ENCODE results near the gene SYNE2.

GRCh38 chr14:63863004-63863403 is 10.2 kb downstream of the SYNE2 start:
- TF ChIP-seq CTCF (IDR thresholded peaks at IDR 0.05) (no peak), POLR2A (IDR thresholded peaks at IDR 0.05; ENCODE audit: low read depth) (no peak), POLR2AphosphoS5 (IDR thresholded peaks at IDR 0.05) (no peak), EP300 (IDR thresholded peaks at IDR 0.05) (no peak)

Measured in esophagus muscularis mucosa (tissue), 4 donors.